ENCODE measurements around the gene ADSL. TPM values are rescaled to one million over a fixed set of nuclear protein-coding genes. Genes with fewer than 3 reads are reported as not detected.
"Not testable (repeated sequence)": the region's sequence is repeated elsewhere in the genome, so short reads cannot be mapped to it uniquely, and the experiment has no call there.

ADSL gene
- total RNA-seq, 4 donors from 2014 or later: 36.1 to 71.8 (median 58.1) TPM

DNA sequence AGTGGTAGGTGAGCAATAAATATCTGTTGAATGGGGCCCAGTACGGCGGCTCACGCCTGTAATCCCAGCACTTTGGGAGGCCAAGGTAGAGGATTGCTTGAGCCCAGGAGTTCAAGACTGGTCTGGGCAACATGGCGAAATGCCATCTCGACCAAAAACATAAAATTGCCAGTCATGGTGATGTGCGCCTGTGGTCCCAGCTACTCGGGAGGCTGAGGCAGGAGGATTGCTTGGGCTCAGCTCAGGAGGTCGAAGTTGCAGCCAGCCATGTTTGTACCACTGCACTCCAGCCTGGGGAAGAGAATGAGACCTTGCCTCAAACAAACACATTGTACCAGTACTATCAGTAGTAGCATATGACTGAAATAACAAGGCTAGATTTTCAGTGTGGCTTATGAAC is 28.3 kb downstream of the ADSL start:
- 90 to 94% methylated on average over 8 of the region's 8 CpGs for WGBS, 2 donors
- Histone ChIP-seq H3K27me3 (no peaks in the 10 kb centered on the region), H3K9me3 (no peaks in the 10 kb centered on the region), H3K27ac (no peak overlapping the region), H3K4me3 (no peak overlapping the region), H3K36me3 (no peaks in the 10 kb centered on the region), H3K4me1 (peaks cover 0 to 22% (median 6%) of the 10 kb centered on the region in 4 donors)
- no peak for DNase-seq (ENCODE audit: low spot score in 2 of 2)
- TF ChIP-seq EP300 (IDR thresholded peaks at IDR 0.05) (no peak), POLR2A (IDR thresholded peaks at IDR 0.05) (no peak)
- TF ChIP-seq, protein P1, sequence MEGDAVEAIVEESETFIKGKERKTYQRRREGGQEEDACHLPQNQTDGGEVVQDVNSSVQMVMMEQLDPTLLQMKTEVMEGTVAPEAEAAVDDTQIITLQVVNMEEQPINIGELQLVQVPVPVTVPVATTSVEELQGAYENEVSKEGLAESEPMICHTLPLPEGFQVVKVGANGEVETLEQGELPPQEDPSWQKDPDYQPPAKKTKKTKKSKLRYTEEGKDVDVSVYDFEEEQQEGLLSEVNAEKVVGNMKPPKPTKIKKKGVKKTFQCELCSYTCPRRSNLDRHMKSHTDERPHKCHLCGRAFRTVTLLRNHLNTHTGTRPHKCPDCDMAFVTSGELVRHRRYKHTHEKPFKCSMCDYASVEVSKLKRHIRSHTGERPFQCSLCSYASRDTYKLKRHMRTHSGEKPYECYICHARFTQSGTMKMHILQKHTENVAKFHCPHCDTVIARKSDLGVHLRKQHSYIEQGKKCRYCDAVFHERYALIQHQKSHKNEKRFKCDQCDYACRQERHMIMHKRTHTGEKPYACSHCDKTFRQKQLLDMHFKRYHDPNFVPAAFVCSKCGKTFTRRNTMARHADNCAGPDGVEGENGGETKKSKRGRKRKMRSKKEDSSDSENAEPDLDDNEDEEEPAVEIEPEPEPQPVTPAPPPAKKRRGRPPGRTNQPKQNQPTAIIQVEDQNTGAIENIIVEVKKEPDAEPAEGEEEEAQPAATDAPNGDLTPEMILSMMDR (IDR thresholded peaks at IDR 0.05): no peak

DNA sequence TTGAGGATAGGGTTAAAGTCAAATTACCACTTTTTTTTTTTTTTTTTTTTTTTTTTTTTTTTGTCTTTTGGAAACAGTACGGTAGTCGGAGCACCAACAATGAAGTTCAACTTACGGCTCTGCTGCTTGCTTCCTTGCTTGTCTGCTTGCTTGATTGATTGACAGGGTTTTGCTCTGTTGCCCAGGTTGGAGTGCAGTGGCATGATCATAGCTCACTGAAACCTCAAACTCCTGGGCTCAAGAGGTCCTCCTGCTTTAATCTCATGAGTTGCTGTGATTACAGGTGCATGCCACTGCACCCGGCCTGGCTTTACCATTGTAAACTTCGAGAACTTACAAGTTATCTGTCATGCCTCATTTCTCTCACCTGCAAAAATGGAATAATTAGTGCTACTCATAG is 29.8 kb downstream of the ADSL start:
- WGBS, 2 donors: 70 to 77% methylated on average over 5 of the region's 5 CpGs
- Histone ChIP-seq H3K4me3 (no peak overlapping the region), H3K36me3 (peaks cover 0 to 3% (median 0%) of the 10 kb centered on the region in 3 donors), H3K9me3 (no peaks in the 10 kb centered on the region), H3K27ac (no peak overlapping the region), H3K4me1 (peaks cover 0 to 19% (median 5%) of the 10 kb centered on the region in 4 donors), H3K27me3 (no peaks in the 10 kb centered on the region)
- DNase-seq (ENCODE audit: low spot score in 2 of 2): no peak
- TF ChIP-seq POLR2A (IDR thresholded peaks at IDR 0.05) (no peak), EP300 (IDR thresholded peaks at IDR 0.05) (no peak)
- TF ChIP-seq, protein P1 (IDR thresholded peaks at IDR 0.05): no peak

DNA sequence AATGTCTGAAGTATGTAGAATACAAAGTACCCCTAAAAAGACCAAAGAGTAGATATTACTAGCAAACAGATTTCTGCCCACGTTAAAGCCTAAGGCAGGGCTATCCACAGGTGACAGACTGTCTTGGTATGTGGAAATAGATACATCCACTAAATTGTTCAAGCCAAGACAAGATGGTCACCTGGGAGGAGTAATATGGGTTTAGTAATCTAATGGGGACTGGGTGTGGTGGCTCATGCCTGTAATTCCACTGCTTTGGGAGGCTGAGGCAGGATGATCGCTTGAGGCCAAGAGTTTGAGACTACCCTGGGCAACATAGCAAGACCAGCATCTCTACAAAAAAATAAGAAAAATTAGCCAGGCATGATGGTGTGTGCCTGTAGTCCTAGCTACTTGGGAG is 31.6 kb downstream of the ADSL start:
- Histone ChIP-seq H3K27ac (no peak overlapping the region), H3K4me1 (peaks cover 0 to 5% (median 3%) of the 10 kb centered on the region in 4 donors), H3K36me3 (peaks cover 0 to 4% (median 0%) of the 10 kb centered on the region in 3 donors), H3K9me3 (no peaks in the 10 kb centered on the region), H3K27me3 (no peaks in the 10 kb centered on the region), H3K4me3 (no peak overlapping the region)
- DNase-seq (ENCODE audit: low spot score in 2 of 2): no peak
- no peak for TF ChIP-seq EP300 (IDR thresholded peaks at IDR 0.05)
- TF ChIP-seq, protein P1 (IDR thresholded peaks at IDR 0.05): no peak
- TF ChIP-seq POLR2A (IDR thresholded peaks at IDR 0.05): no peak
- WGBS, 2 donors: 91 to 98% methylated on average over 2 of the region's 2 CpGs

DNA sequence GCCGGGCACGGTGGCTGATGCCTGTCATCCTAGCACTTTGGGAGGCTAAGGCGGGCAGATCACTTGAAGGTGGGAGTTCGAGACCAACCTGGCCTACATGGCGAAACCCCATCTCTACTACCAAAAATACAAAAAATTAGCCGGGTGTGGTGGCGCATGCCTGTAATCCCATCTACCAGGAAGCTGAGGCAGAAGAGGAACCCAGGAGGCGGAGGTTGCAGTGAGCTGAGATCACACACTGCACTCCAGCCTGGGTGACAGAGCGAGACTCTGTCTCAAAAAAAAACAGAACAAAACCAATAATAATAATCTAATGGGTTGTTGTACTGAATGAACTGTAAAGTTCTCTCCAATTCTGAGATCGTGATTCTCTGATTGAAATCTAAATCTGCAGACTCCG is 32.1 kb downstream of the ADSL start:
- not testable (repeated sequence) for H3K27me3 ChIP-seq
- 86 to 89% methylated on average over 11 of the region's 11 CpGs for WGBS, 2 donors

DNA sequence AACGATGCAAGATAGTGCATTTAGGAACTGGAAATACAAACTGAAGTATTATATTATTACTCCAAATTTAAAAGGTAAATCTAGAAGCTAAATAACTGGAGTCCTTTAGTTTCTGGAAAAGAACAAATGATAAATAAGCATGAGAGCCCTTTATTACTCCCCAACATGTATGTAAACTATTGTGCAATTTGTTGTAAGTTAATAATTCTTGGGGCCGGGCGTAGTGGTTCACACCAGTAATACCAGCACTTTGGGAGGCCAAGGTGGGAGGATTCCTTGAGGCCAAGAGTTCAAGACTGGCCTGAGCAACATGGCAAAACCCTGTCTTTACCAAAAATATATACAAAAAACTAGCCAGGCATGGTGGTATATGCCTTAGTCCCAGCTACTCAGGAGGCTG is 35.2 kb downstream of the ADSL start:
- no peak overlapping the region for H3K27ac ChIP-seq

More for the DNA sequence above, 32.1 kb downstream of the ADSL start:
- DNase-seq (ENCODE audit: low spot score in 2 of 2); H3K9me3 ChIP-seq; H3K4me3 ChIP-seq; H3K36me3 ChIP-seq; H3K4me1 ChIP-seq; H3K27ac ChIP-seq: not testable (repeated sequence)

More for the DNA sequence above, 35.2 kb downstream of the ADSL start:
- Histone ChIP-seq H3K9me3 (no peaks in the 10 kb centered on the region), H3K4me1 (peaks cover 0 to 7% (median 0%) of the 10 kb centered on the region in 4 donors), H3K27me3 (no peaks in the 10 kb centered on the region), H3K36me3 (peaks cover 0 to 4% (median 0%) of the 10 kb centered on the region in 3 donors), H3K4me3 (no peak overlapping the region)
- no peak for TF ChIP-seq EP300 (IDR thresholded peaks at IDR 0.05)
- TF ChIP-seq, protein P1 (IDR thresholded peaks at IDR 0.05): no peak
- TF ChIP-seq POLR2A (IDR thresholded peaks at IDR 0.05): no peak
- 96 to 97% methylated on average over 3 of the region's 3 CpGs for WGBS, 2 donors
- DNase-seq (ENCODE audit: low spot score in 2 of 2): no peak

All from tibial nerve (tissue), 4 donors.